Measurements from ENCODE around the gene TOP1. TPM values are rescaled to one million over a fixed set of nuclear protein-coding genes. Genes with fewer than 3 reads are reported as not detected.

The TOP1 gene
- polyA plus RNA-seq, 1 of the 3 experiments (the other 2 are of a cell fraction), result 11.9 TPM

- 97% methylated on average over 5 of the region's 6 CpGs for WGBS (ENCODE audit: low lambda C conversion rate)
- no peaks in the 10 kb centered on the region for H3K9me2 ChIP-seq
- no peak overlapping the region for H3K4me2 ChIP-seq
- 0 out of 2 replicates have a peak, but pooled peaks cover 6% of the 10 kb centered on the region for H3K79me2 ChIP-seq (ENCODE audit: insufficient read depth)
- no peak for DNase-seq
- H3K9me3 ChIP-seq, result no peaks in the 10 kb centered on the region
- H3K27me3 ChIP-seq (ENCODE audit: insufficient read depth), result no peaks in the 10 kb centered on the region
- H3K9ac ChIP-seq, result no peak overlapping the region
- no peak overlapping the region for H2AFZ ChIP-seq (ENCODE audit: low read depth)
- ChIA-PET CTCF (interaction anchor here (1.1 kb wide), 1 partner anchor 11 kb away, joined by 3 read pairs; no protein-coding TSS in a partner anchor), POLR2A (no interaction called here)
- TF ChIP-seq NRF1 (IDR thresholded peaks at IDR 0.05; ENCODE audit: low read depth, low read length) (no peak), MXI1 (IDR thresholded peaks at IDR 0.05; ENCODE audit: low read depth, low read length) (no peak), RCOR1 (IDR thresholded peaks at IDR 0.05; ENCODE audit: low read length) (no peak), PBX3 (IDR thresholded peaks at IDR 0.05) (no peak), MAX (IDR thresholded peaks at IDR 0.05; ENCODE audit: low read depth) (no peak), EZH2phosphoT487 (IDR thresholded peaks at IDR 0.05; ENCODE audit: borderline replicate concordance, low read depth) (no peak)
- H3K4me1 ChIP-seq (ENCODE audit: control insufficient read depth in 1 of 2, insufficient read depth in 2 of 2, low read depth in 1 of 2, low read length in 1 of 2), result 0 out of 4 replicates have a peak, but pooled peaks cover 0 to under 1% of the 10 kb centered on the region in 2 experiments
- no peak overlapping the region for H3K27ac ChIP-seq (ENCODE audit: low read depth in 2 of 2, low read length in 1 of 2)
- H3F3A ChIP-seq (replicated peaks; ENCODE audit: insufficient read depth), result no peaks in the 10 kb centered on the region
- H3K4me3 ChIP-seq (ENCODE audit: low read depth in 2 of 2, low read length in 1 of 2), result no peak overlapping the region
- H4K20me1 ChIP-seq (ENCODE audit: insufficient read depth), result no peaks in the 10 kb centered on the region
- H3K36me3 ChIP-seq (replicated peaks in 1 of 2; ENCODE audit: control insufficient read depth in 1 of 2, insufficient read depth in 2 of 2, low read length in 1 of 2), result no peaks in the 10 kb centered on the region
Observed at GRCh38 chr20:40997116-40997515, 31.5 kb upstream of the TOP1 start.

- POLR2A ChIA-PET, result no interaction called here
- Histone ChIP-seq H3K4me3 (ENCODE audit: low read depth in 2 of 2, low read length in 1 of 2) (no peak overlapping the region), H3K79me2 (ENCODE audit: insufficient read depth) (0 out of 2 replicates have a peak, but pooled peaks cover 6% of the 10 kb centered on the region)
Observed at GRCh38 chr20:40999841-41000240, 28.8 kb upstream of the TOP1 start.

More at GRCh38 chr20:40999841-41000240, 28.8 kb upstream of the TOP1 start:
- H2AFZ ChIP-seq (ENCODE audit: low read depth), result no peak overlapping the region
- H3K4me2 ChIP-seq, result no peak overlapping the region
- WGBS (ENCODE audit: low lambda C conversion rate), result 92% methylated on average over 4 of the region's 4 CpGs
- DNase-seq, result no peak
- no peaks in the 10 kb centered on the region for H4K20me1 ChIP-seq (ENCODE audit: insufficient read depth)
- H3K9me3 ChIP-seq, result no peaks in the 10 kb centered on the region
- no peak overlapping the region for H3K27ac ChIP-seq (ENCODE audit: low read depth in 2 of 2, low read length in 1 of 2)
- no peaks in the 10 kb centered on the region for H3K36me3 ChIP-seq (replicated peaks in 1 of 2; ENCODE audit: control insufficient read depth in 1 of 2, insufficient read depth in 2 of 2, low read length in 1 of 2)
- TF ChIP-seq RFX5 (IDR thresholded peaks at IDR 0.05; ENCODE audit: low read length), result no peak
- no peak for TF ChIP-seq TAF1 (IDR thresholded peaks at IDR 0.05; ENCODE audit: borderline replicate concordance, low read depth, low read length)
- TF ChIP-seq TEAD4 (IDR thresholded peaks at IDR 0.05; ENCODE audit: borderline replicate concordance, insufficient read depth), result no peak
- TF ChIP-seq GATA2 (CRISPR knock-in tag; IDR thresholded peaks at IDR 0.05), result no peak
- no peak for TF ChIP-seq NRF1 (IDR thresholded peaks at IDR 0.05; ENCODE audit: low read depth, low read length)
- TF ChIP-seq JUND (IDR thresholded peaks at IDR 0.05), result no peak
- no peak for TF ChIP-seq PBX3 (IDR thresholded peaks at IDR 0.05)
- no peak for TF ChIP-seq EZH2phosphoT487 (IDR thresholded peaks at IDR 0.05; ENCODE audit: borderline replicate concordance, low read depth)
- TF ChIP-seq ELF1 (IDR thresholded peaks at IDR 0.05), result no peak
- no peak for TF ChIP-seq SIN3A (IDR thresholded peaks at IDR 0.05; ENCODE audit: borderline replicate concordance, low read depth, low read length)
- TF ChIP-seq MEF2A (IDR thresholded peaks at IDR 0.05; ENCODE audit: borderline replicate concordance, low read depth), result no peak
- no peak for TF ChIP-seq MAX (IDR thresholded peaks at IDR 0.05; ENCODE audit: low read depth)
- TF ChIP-seq FOXM1 (IDR thresholded peaks at IDR 0.05; ENCODE audit: low read depth), result no peak
- no peak for TF ChIP-seq RXRA (IDR thresholded peaks at IDR 0.05; ENCODE audit: borderline replicate concordance, low read depth)
- TF ChIP-seq SMC3 (IDR thresholded peaks at IDR 0.05; ENCODE audit: low read depth, low read length), result no peak
- no peak for TF ChIP-seq ZBTB33 (IDR thresholded peaks at IDR 0.05; ENCODE audit: borderline replicate concordance, low read depth)
- TF ChIP-seq FOXJ3 (CRISPR knock-in tag; IDR thresholded peaks at IDR 0.05), result no peak
- TF ChIP-seq POLR2AphosphoS5 (IDR thresholded peaks at IDR 0.05; ENCODE audit: low read depth, low read length), result no peak
- no peak for TF ChIP-seq CHD2 (IDR thresholded peaks at IDR 0.05; ENCODE audit: low read length, partially characterized antibody)
- no peaks in the 10 kb centered on the region for H3K9me2 ChIP-seq
- peaks cover 0 to 24% of the 10 kb centered on the region in 2 experiments; a peak in 3 of 4 replicates for H3K4me1 ChIP-seq (ENCODE audit: control insufficient read depth in 1 of 2, insufficient read depth in 2 of 2, low read depth in 1 of 2, low read length in 1 of 2)
- H3K9ac ChIP-seq, result no peak overlapping the region
- no peaks in the 10 kb centered on the region for H3K27me3 ChIP-seq (ENCODE audit: insufficient read depth)
- H3F3A ChIP-seq (replicated peaks; ENCODE audit: insufficient read depth), result peaks cover 24% of the 10 kb centered on the region
- CTCF ChIA-PET, result interaction anchor here (1.0 kb wide), 3 partner anchors 9 to 87 kb away, joined by 3 to 4 read pairs (median 3); no protein-coding TSS in a partner anchor
